CD4-positive, alpha-beta T cell treated with Interleukin-1 beta for 1 hour (primary cell): ENCODE results near the gene ABL1.
"Not testable (repeated sequence)": the region's sequence is repeated elsewhere in the genome, so short reads cannot be mapped to it uniquely, and the experiment has no call there.

Experiments used
- DNase-seq, 2 donors: peaks; one replicate each; pipeline ENCODE4 v3.0.0-alpha.2; 2020 to 2022

The ABL1 gene

GRCh38 chr9:130825809-130826208 lies 9.2 kb upstream of the ABL1 start:
- no peak for DNase-seq

GRCh38 chr9:130829762-130830161 lies 5.3 kb upstream of the ABL1 start:
- no peak for DNase-seq

GRCh38 chr9:130830231-130830760 lies 4.8 kb upstream of the ABL1 start:
- no peak for DNase-seq

GRCh38 chr9:130831077-130831476 lies 4.0 kb upstream of the ABL1 start:
- DNase-seq: no peak

GRCh38 chr9:130833031-130833990 lies 1.7 kb upstream of the ABL1 start:
- no peak for DNase-seq

GRCh38 chr9:130835441-130836298 lies 616 bp downstream of the ABL1 start:
- peak; percentile 3 to 11 for DNase-seq

GRCh38 chr9:130837002-130837511 lies 2.0 kb downstream of the ABL1 start:
- DNase-seq: no peak

GRCh38 chr9:130837643-130838042 lies 2.6 kb downstream of the ABL1 start:
- no peak for DNase-seq

GRCh38 chr9:130839132-130840111 lies 4.4 kb downstream of the ABL1 start:
- no peak for DNase-seq

- DNase-seq: no peak
These were observed 7.5 kb downstream of the ABL1 start for GRCh38 chr9:130842545-130842944.

GRCh38 chr9:130843049-130843908 lies 8.2 kb downstream of the ABL1 start:
- no peak for DNase-seq

GRCh38 chr9:130844044-130844451 lies 9.0 kb downstream of the ABL1 start:
- DNase-seq: no peak

GRCh38 chr9:130845254-130845653 lies 10.2 kb downstream of the ABL1 start:
- DNase-seq: no peak

GRCh38 chr9:130845901-130846481 lies 10.9 kb downstream of the ABL1 start:
- no peak for DNase-seq

- DNase-seq: no peak
These were observed 11.6 kb downstream of the ABL1 start for GRCh38 chr9:130846487-130847305.

GRCh38 chr9:130847306-130848217 lies 12.5 kb downstream of the ABL1 start:
- no peak for DNase-seq

GRCh38 chr9:130848514-130848913 lies 13.5 kb downstream of the ABL1 start:
- not testable (repeated sequence) for DNase-seq

GRCh38 chr9:130849356-130849755 lies 14.3 kb downstream of the ABL1 start:
- no peak for DNase-seq
